ENCODE results near the gene ZNF669. TPM values are rescaled to one million over a fixed set of nuclear protein-coding genes. Genes with fewer than 3 reads are reported as not detected.

ZNF669 gene
- total RNA-seq, 1 donor = 10.1 TPM

DNA sequence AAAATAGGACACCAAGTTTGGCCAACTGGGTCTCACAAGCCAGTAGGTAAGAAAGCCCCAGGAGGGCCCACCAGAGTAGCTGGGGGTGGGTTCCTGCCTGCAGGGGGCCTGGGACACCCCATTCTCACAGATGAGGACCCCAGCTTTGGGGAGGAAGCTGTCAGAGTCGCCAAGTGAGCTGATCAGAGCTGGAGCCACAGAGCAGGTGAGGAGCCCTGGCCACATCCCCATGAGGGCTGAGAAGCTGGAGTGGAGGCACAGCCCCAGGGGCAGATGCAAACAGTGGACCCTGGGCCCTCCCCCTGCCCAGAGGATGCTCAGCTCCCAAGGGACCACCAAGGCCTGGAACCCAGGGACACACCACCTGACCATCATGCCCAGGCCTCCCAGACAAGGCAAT lies 16.9 kb downstream of the ZNF669 start:
- Histone ChIP-seq H3K9me3 (ENCODE audit: low read depth, low read length) (no peaks in the 10 kb centered on the region), H3K27ac (ENCODE audit: low read depth, low read length) (no peak overlapping the region), H3K4me3 (ENCODE audit: insufficient read depth, low read length) (no peak overlapping the region), H2AFZ (ENCODE audit: low read length) (no peak overlapping the region), H4K20me1 (ENCODE audit: insufficient read depth, low read length) (no peaks in the 10 kb centered on the region), H3K36me3 (ENCODE audit: insufficient read depth, low read length) (no peaks in the 10 kb centered on the region), H3K4me2 (ENCODE audit: insufficient read depth, low read length) (no peak overlapping the region), H3K79me2 (ENCODE audit: insufficient read depth, low read length) (no peaks in the 10 kb centered on the region), H3K4me1 (ENCODE audit: insufficient read depth, low read length) (no peaks in the 10 kb centered on the region), H3K27me3 (ENCODE audit: insufficient read depth, low read length) (no peaks in the 10 kb centered on the region)
- TF ChIP-seq, protein P1, sequence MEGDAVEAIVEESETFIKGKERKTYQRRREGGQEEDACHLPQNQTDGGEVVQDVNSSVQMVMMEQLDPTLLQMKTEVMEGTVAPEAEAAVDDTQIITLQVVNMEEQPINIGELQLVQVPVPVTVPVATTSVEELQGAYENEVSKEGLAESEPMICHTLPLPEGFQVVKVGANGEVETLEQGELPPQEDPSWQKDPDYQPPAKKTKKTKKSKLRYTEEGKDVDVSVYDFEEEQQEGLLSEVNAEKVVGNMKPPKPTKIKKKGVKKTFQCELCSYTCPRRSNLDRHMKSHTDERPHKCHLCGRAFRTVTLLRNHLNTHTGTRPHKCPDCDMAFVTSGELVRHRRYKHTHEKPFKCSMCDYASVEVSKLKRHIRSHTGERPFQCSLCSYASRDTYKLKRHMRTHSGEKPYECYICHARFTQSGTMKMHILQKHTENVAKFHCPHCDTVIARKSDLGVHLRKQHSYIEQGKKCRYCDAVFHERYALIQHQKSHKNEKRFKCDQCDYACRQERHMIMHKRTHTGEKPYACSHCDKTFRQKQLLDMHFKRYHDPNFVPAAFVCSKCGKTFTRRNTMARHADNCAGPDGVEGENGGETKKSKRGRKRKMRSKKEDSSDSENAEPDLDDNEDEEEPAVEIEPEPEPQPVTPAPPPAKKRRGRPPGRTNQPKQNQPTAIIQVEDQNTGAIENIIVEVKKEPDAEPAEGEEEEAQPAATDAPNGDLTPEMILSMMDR (IDR thresholded peaks at IDR 0.05; ENCODE audit: extremely low read depth, low read depth, low read length) = no peak
- DNase-seq (ENCODE audit: insufficient read length, low spot score, missing footprints) = no peak

- no peak overlapping the region for H3K4me3 ChIP-seq (ENCODE audit: insufficient read depth, low read length)
- H4K20me1 ChIP-seq (ENCODE audit: insufficient read depth, low read length) = no peaks in the 10 kb centered on the region
- H3K27ac ChIP-seq (ENCODE audit: low read depth, low read length) = no peak overlapping the region
- H3K79me2 ChIP-seq (ENCODE audit: insufficient read depth, low read length) = no peaks in the 10 kb centered on the region
- H2AFZ ChIP-seq (ENCODE audit: low read length) = no peak overlapping the region
- no peaks in the 10 kb centered on the region for H3K36me3 ChIP-seq (ENCODE audit: insufficient read depth, low read length)
- no peak for DNase-seq (ENCODE audit: insufficient read length, low spot score, missing footprints)
- no peak overlapping the region for H3K4me2 ChIP-seq (ENCODE audit: insufficient read depth, low read length)
- H3K4me1 ChIP-seq (ENCODE audit: insufficient read depth, low read length) = no peaks in the 10 kb centered on the region
- no peaks in the 10 kb centered on the region for H3K9me3 ChIP-seq (ENCODE audit: low read depth, low read length)
- no peaks in the 10 kb centered on the region for H3K27me3 ChIP-seq (ENCODE audit: insufficient read depth, low read length)
- TF ChIP-seq, protein P1 (IDR thresholded peaks at IDR 0.05; ENCODE audit: extremely low read depth, low read depth, low read length) = no peak
These were observed 18.8 kb downstream of the ZNF669 start for GRCh38 chr1:247085310-247085709.

- TF ChIP-seq, protein P1 (IDR thresholded peaks at IDR 0.05; ENCODE audit: extremely low read depth, low read depth, low read length) = no peak
These were observed 19.4 kb downstream of the ZNF669 start for GRCh38 chr1:247084771-247085170.

DNA sequence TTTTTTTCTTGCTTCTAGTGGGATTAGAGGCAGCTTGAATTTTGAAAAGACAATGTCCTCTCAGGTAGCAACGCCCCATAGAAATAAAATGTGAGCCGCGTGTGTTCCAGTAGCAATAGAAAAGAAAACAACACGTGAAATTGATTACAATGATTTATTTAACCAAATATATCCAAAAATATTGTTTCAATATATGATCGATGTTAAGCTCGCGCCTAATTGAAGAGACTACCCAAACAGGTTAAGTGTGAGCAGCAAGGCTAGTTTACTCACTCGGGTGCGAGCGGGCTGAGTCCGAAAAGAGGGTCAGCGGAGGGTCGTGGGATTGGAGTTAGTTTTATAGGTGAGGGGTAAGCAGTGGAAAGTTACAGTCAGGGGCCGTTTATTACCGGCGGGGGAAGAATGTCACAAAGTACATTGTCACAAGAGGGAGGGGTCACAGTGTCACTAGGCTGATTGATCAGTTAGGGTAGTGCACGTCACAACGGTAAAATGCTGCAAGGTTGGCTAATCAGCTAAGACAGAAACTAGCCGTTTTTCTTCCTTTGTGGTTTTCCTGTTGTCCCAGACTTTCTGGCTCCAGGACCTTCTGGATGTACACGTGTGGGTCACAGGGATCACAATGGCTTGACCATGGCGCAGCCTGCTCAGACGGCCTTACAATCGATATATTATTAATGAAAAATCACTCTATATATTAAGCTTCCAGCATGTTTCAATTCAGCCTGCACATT lies 24.8 kb downstream of the ZNF669 start:
- Histone ChIP-seq H3K36me3 (ENCODE audit: insufficient read depth, low read length) (no peaks in the 10 kb centered on the region), H3K9me3 (ENCODE audit: low read depth, low read length) (no peaks in the 10 kb centered on the region), H3K27ac (ENCODE audit: low read depth, low read length) (no peak overlapping the region), H3K27me3 (ENCODE audit: insufficient read depth, low read length) (no peaks in the 10 kb centered on the region), H2AFZ (ENCODE audit: low read length) (peak overlapping the region; percentile 98), H3K79me2 (ENCODE audit: insufficient read depth, low read length) (peaks cover 20% of the 10 kb centered on the region), H3K4me2 (ENCODE audit: insufficient read depth, low read length) (peak overlapping the region; percentile 95), H4K20me1 (ENCODE audit: insufficient read depth, low read length) (no peaks in the 10 kb centered on the region), H3K4me3 (ENCODE audit: insufficient read depth, low read length) (peak overlapping the region; percentile 89), H3K4me1 (ENCODE audit: insufficient read depth, low read length) (peaks cover 8% of the 10 kb centered on the region)
- TF ChIP-seq, protein P1 (IDR thresholded peaks at IDR 0.05; ENCODE audit: extremely low read depth, low read depth, low read length) = no peak
- DNase-seq (ENCODE audit: insufficient read length, low spot score, missing footprints) = no peak

More at GRCh38 chr1:247084771-247085170, 19.4 kb downstream of the ZNF669 start:
- H3K27ac ChIP-seq (ENCODE audit: low read depth, low read length) = no peak overlapping the region
- H3K27me3 ChIP-seq (ENCODE audit: insufficient read depth, low read length) = no peaks in the 10 kb centered on the region
- H4K20me1 ChIP-seq (ENCODE audit: insufficient read depth, low read length) = no peaks in the 10 kb centered on the region
- H3K4me3 ChIP-seq (ENCODE audit: insufficient read depth, low read length) = no peak overlapping the region
- no peaks in the 10 kb centered on the region for H3K4me1 ChIP-seq (ENCODE audit: insufficient read depth, low read length)
- H2AFZ ChIP-seq (ENCODE audit: low read length) = no peak overlapping the region
- no peaks in the 10 kb centered on the region for H3K36me3 ChIP-seq (ENCODE audit: insufficient read depth, low read length)
- H3K4me2 ChIP-seq (ENCODE audit: insufficient read depth, low read length) = no peak overlapping the region
- H3K79me2 ChIP-seq (ENCODE audit: insufficient read depth, low read length) = no peaks in the 10 kb centered on the region
- H3K9me3 ChIP-seq (ENCODE audit: low read depth, low read length) = no peaks in the 10 kb centered on the region
- DNase-seq (ENCODE audit: insufficient read length, low spot score, missing footprints) = no peak
